Measurements from ENCODE around the gene NPHP3. TPM values are rescaled to one million over a fixed set of nuclear protein-coding genes. Genes with fewer than 3 reads are reported as not detected.

NPHP3 gene
- total RNA-seq, 1 donor from 2014 or later = 49.1 TPM

DNA sequence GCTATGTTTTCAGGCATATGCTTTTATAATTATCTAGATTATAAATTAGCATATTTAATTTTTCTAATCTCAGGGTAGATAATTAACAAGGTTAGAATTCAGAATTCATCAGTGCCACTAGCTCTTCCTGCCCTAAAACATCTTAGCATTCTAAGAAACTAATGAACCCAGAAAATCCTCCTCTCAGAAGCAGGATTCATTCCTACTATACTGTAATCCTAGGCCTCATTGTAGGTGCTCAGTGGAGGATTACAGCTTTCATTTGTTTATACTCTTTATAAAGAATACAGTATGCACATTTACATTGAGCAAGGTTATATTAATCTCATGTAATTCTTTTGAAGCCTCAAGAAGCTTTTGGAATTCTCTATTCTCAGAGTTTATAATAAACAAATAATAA is 83.5 kb downstream of the NPHP3 start:
- Histone ChIP-seq H3K4me1 (peaks cover 5% of the 10 kb centered on the region), H3K27me3 (no peaks in the 10 kb centered on the region), H3K27ac (no peak overlapping the region), H3K4me3 (no peak overlapping the region), H3K36me3 (peaks cover 0 to 17% of the 10 kb centered on the region in 2 donors), H3K9me3 (no peaks in the 10 kb centered on the region)
- TF ChIP-seq, protein P1, sequence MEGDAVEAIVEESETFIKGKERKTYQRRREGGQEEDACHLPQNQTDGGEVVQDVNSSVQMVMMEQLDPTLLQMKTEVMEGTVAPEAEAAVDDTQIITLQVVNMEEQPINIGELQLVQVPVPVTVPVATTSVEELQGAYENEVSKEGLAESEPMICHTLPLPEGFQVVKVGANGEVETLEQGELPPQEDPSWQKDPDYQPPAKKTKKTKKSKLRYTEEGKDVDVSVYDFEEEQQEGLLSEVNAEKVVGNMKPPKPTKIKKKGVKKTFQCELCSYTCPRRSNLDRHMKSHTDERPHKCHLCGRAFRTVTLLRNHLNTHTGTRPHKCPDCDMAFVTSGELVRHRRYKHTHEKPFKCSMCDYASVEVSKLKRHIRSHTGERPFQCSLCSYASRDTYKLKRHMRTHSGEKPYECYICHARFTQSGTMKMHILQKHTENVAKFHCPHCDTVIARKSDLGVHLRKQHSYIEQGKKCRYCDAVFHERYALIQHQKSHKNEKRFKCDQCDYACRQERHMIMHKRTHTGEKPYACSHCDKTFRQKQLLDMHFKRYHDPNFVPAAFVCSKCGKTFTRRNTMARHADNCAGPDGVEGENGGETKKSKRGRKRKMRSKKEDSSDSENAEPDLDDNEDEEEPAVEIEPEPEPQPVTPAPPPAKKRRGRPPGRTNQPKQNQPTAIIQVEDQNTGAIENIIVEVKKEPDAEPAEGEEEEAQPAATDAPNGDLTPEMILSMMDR (IDR thresholded peaks at IDR 0.05) = no peak
- no peak for TF ChIP-seq POLR2AphosphoS5 (IDR thresholded peaks at IDR 0.05; ENCODE audit: insufficient read depth in 1 of 2, low read depth in 1 of 2)
- intact Hi-C loops (cut with DNase I) = no loop called here
- no peak for DNase-seq (ENCODE audit: extremely low spot score in 2 of 2)

DNA sequence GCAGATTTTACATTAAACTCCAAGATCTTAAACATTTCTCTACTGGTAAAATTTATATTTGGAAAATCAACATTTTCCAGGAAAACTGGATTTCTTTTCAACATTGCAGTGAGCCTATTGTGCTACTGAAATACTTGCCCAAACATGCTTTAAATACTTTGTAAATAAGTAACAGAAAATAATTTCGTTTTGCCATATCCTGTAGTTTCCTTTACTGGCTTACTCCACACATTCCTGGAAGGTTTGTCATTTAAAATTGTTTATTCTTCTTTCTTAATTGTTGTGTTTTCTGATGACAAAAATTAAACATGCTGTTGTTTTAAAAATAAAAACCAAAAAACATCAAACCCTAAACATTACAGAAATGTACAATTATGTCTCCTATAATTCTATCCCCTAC is 84.6 kb downstream of the NPHP3 start:
- no peak for TF ChIP-seq POLR2AphosphoS5 (IDR thresholded peaks at IDR 0.05; ENCODE audit: insufficient read depth in 1 of 2, low read depth in 1 of 2)
- TF ChIP-seq POLR2A (IDR thresholded peaks at IDR 0.05) = no peak
- TF ChIP-seq, protein P1 (IDR thresholded peaks at IDR 0.05) = no peak
- no peak for DNase-seq (ENCODE audit: extremely low spot score in 2 of 2)
- no peak overlapping the region for H3K4me3 ChIP-seq
- no peaks in the 10 kb centered on the region for H3K27me3 ChIP-seq
- peaks cover 5% of the 10 kb centered on the region for H3K4me1 ChIP-seq
- H3K27ac ChIP-seq = no peak overlapping the region
- peaks cover 0 to 17% of the 10 kb centered on the region in 2 donors for H3K36me3 ChIP-seq
- intact Hi-C loops (cut with DNase I) = no loop called here
- no peaks in the 10 kb centered on the region for H3K9me3 ChIP-seq

DNA sequence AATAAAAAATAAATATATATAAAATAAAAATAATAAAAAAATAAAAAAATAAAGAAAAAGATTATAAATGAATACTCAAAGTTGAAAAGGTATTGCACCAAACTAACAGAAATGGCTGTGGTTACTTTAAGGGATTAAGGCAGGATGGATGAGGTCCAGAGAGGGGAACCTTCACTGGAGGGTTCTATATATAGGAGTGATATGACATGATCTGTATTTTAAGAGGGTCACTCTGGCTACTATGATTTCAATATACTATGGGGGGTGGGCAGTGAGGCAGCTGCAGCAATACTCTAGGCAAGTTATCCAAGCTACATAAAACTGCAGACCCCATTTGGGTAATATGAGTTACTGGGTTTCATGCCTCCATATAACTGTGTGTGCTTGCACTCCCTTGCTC is 87.2 kb downstream of the NPHP3 start:
- peaks cover 0 to 17% of the 10 kb centered on the region in 2 donors for H3K36me3 ChIP-seq
- intact Hi-C loops (cut with DNase I) = no loop called here
- H3K9me3 ChIP-seq = no peaks in the 10 kb centered on the region
- no peak for DNase-seq (ENCODE audit: extremely low spot score in 2 of 2)
- peaks cover 5% of the 10 kb centered on the region for H3K4me1 ChIP-seq
- no peak overlapping the region for H3K27ac ChIP-seq
- no peak overlapping the region for H3K4me3 ChIP-seq
- TF ChIP-seq POLR2A (IDR thresholded peaks at IDR 0.05) (no peak), POLR2AphosphoS5 (IDR thresholded peaks at IDR 0.05; ENCODE audit: insufficient read depth in 1 of 2, low read depth in 1 of 2) (no peak)
- TF ChIP-seq, protein P1 (IDR thresholded peaks at IDR 0.05) = no peak
- H3K27me3 ChIP-seq = no peaks in the 10 kb centered on the region

Other genes with a start within 250 kb of the NPHP3 start
- gene ACKR4, start 125.1 kb downstream of the NPHP3 start, total RNA-seq = not detected
- gene ACAD11, start 62.6 kb downstream of the NPHP3 start, total RNA-seq = 26.5 TPM
- 26.5 TPM for gene UBA5, start 62.1 kb downstream of the NPHP3 start, total RNA-seq

Measured in vagina (tissue), 2 donors.